HepG2 (cell line): Measurements from ENCODE around the gene C1orf94. TPM values are rescaled to one million over a fixed set of nuclear protein-coding genes. Genes with fewer than 3 reads are reported as not detected.

Experiments
- ATAC-seq: fragments of 200-7000 bp; cut with Tn5 transposase; 3 replicates; pipeline ENCODE4 v1.9.1; 2020; ENCODE audit warnings: mild to moderate bottlenecking, moderate library complexity
- BruUV-seq: library from RNA; stranded (reverse); fragments of 400-500 nt; replicated peaks from 2 replicates; lab custom pipeline; 2021; lab: Mats Ljungman, UMichigan
- CTCF ChIA-PET: fragments of 300-600 bp; formaldehyde crosslinking; extraction: SDS; loops from one replicate; lab custom pipeline; 2021; ENCODE audit warnings: low total read pairs, inconsistent platforms, low intra/inter-chr PET ratio; lab: Yijun Ruan, JAX
- POLR2A ChIA-PET: fragments of 350-600 bp; sonication (Branson Sonifier 250); formaldehyde crosslinking; loops from one replicate; lab custom pipeline; 2020; ENCODE audit warnings: antibody characterized with exemption, inconsistent platforms; lab: Yijun Ruan, JAX
- DNase-seq: peaks from one replicate; pipeline ENCODE4 v3.0.0-alpha.2; 2015; ENCODE audit warnings: low spot score
- FAIRE-seq: peaks from 3 replicates; lab custom pipeline; 2011; peaks lifted over from hg19 to GRCh38; lab: Jason Lieb, UNC
- H2AFZ ChIP-seq: one replicate; pipeline ENCODE4 v1.6.1; 2011; ENCODE audit warnings: low read length, inconsistent platforms
- H3K27ac ChIP-seq: fragments of 300-600 bp; 3 replicates; pipeline ENCODE4 v1.8.0; 2011; ENCODE audit warnings: mixed run types, mild to moderate bottlenecking, mixed read lengths, low read length, inconsistent platforms; ENCODE audit not compliant: insufficient read depth; ENCODE audit errors: extremely low read length
- H3K27me3 ChIP-seq, 2 experiments: fragments of 200-600 bp in 1 of 2; 2 replicates in 1 of 2; 3 replicates in 1 of 2; pipeline versions ENCODE4 v1.6.0 to v1.8.0; 2011; ENCODE audit warnings: low read length in 2 of 2, mild to moderate bottlenecking in 2 of 2, moderate library complexity in 2 of 2, inconsistent platforms in 1 of 2; ENCODE audit not compliant: insufficient read depth in 2 of 2, control insufficient read depth in 1 of 2
- H3K36me3 ChIP-seq, 2 experiments: fragments of 200-600 bp in 1 of 2; replicated peaks in 1 of 2; 2 replicates in 1 of 2; 3 replicates in 1 of 2; pipeline versions ENCODE4 v1.5.1 to v1.8.0; 2011; ENCODE audit warnings: low read length in 2 of 2, inconsistent platforms in 1 of 2; ENCODE audit not compliant: insufficient read depth in 2 of 2, control insufficient read depth in 1 of 2
- H3K4me1 ChIP-seq: 2 replicates; pipeline ENCODE4 v1.5.1; 2012; ENCODE audit warnings: low read length, inconsistent platforms; ENCODE audit not compliant: insufficient read depth
- H3K4me2 ChIP-seq: 2 replicates; pipeline ENCODE4 v1.6.0; 2011; ENCODE audit warnings: low read depth, low read length, inconsistent platforms
- H3K4me3 ChIP-seq, 3 experiments: fragments of 200-600 bp in 1 of 3; sonication (generic), shearing (Covaris generic) in 1 of 3; replicated peaks in 1 of 3; 2 replicates each; pipeline ENCODE4 v1.5.1; 2011 to 2016; ENCODE audit warnings: low read length in 3 of 3, inconsistent platforms in 2 of 3, low read depth in 2 of 3, mild to moderate bottlenecking in 2 of 3, control low read depth in 1 of 3, mixed read lengths in 1 of 3; ENCODE audit not compliant: insufficient read depth in 1 of 3
- H3K79me2 ChIP-seq: one replicate; pipeline ENCODE4 v1.6.1; 2011; ENCODE audit warnings: low read length, inconsistent platforms; ENCODE audit not compliant: insufficient read depth
- H3K9ac ChIP-seq: 2 replicates; pipeline ENCODE4 v1.6.0; 2011; ENCODE audit warnings: mild to moderate bottlenecking, low read depth, low read length, inconsistent platforms; ENCODE audit not compliant: insufficient read depth
- H3K9me3 ChIP-seq: 2 replicates; pipeline ENCODE4 v1.5.1; 2012; ENCODE audit warnings: mild to moderate bottlenecking, low read length
- H4K20me1 ChIP-seq: 2 replicates; pipeline ENCODE4 v1.6.0; 2011; ENCODE audit warnings: inconsistent platforms, mild to moderate bottlenecking, low read length, moderate library complexity; ENCODE audit not compliant: insufficient read depth
- HMG20B ChIP-seq: conservative IDR thresholded peaks from 2 replicates; pipeline ENCODE4 v1.6.1; 2016; ENCODE audit warnings: missing genetic modification reagents, missing compliant biosample characterization
- NFE2L2 ChIP-seq: fragments of 150-350 bp; IDR thresholded peaks from 2 replicates; pipeline ENCODE4 v1.6.1; 2014; ENCODE audit warnings: low read length
- PCBP2 ChIP-seq: fragments of 200-400 bp; formaldehyde crosslinking; optimal IDR thresholded peaks from 2 replicates; pipeline ENCODE3; 2018; ENCODE audit warnings: low read length, low read depth; ENCODE audit not compliant: poor library complexity, severe bottlenecking
- SRSF4 ChIP-seq: fragments of 200-400 bp; formaldehyde crosslinking; IDR thresholded peaks from one replicate; pipeline ENCODE4 v1.6.1; 2018; ENCODE audit warnings: mild to moderate bottlenecking, low read depth, low read length, moderate library complexity; ENCODE audit not compliant: poor library complexity, severe bottlenecking
- ZFP36L1 ChIP-seq: sonication (generic); formaldehyde crosslinking; IDR thresholded peaks from 2 replicates; pipeline ENCODE4 v1.8.0; 2022; ENCODE audit warnings: mild to moderate bottlenecking, missing genetic modification reagents, moderate library complexity
- ZNF180 ChIP-seq: sonication (generic); formaldehyde crosslinking; IDR thresholded peaks from 2 replicates; pipeline ENCODE4 v1.4.0; 2020; ENCODE audit warnings: low read depth, missing genetic modification reagents, borderline replicate concordance
- WGBS: methylation state at CpG from one replicate; pipeline ENCODE4 v1.1.6; 2017; ENCODE audit warnings: low lambda C conversion rate; 5-methylcytosine and 5-hydroxymethylcytosine counted together
- in situ Hi-C: cut with HindIII; loops from 2 replicates; pipeline ENCODE4 v1.10.0; 2017; ENCODE audit warnings: low pct_unique_long_range_greater_than_20kb; ENCODE audit not compliant: extremely low pct_ligation_motif_present
- intact Hi-C: fragments of 100-400 bp; cut with micrococcal nuclease; formaldehyde crosslinking; loops from one replicate; pipeline ENCODE4 v1.10.0; 2022; ENCODE audit not compliant: unreplicated experiment
- polyA plus RNA-seq, 8 experiments: library from polyadenylated mRNA; depleted of rRNA in 3 of 8; stranded (reverse) in 7 of 8; unstranded in 1 of 8; fragments of >200 nt; fragmentation: Illumina TruSeq in 4 of 8; extraction: Trizol in 4 of 8; gene quantifications; 2 replicates each; pipeline versions ENCODE4 v1.2.1 to v1.2.3, GENCODE V29; 2011 to 2016; ENCODE audit warnings: low read depth in 4 of 8, missing spikeins in 1 of 8, mixed read lengths in 1 of 8; ENCODE audit not compliant: insufficient read depth in 1 of 8
- total RNA-seq, 5 experiments: library from RNA; depleted of rRNA; stranded (reverse); fragments of >200 nt; fragmentation: Illumina TruSeq; extraction: Trizol; gene quantifications; 2 replicates each; pipeline ENCODE4 v1.2.3, GENCODE V29; 2016; ENCODE audit warnings: low read depth in 1 of 5
- TF ChIP-seq, protein P1 (sequence below): fragments of 450-650 bp; IDR thresholded peaks from 2 replicates; pipeline ENCODE4 v1.6.1; 2017; ENCODE audit warnings: mild to moderate bottlenecking

Gene C1orf94
- total and polyA plus RNA-seq, 2 of the 13 experiments (the other 11 are each of a cell fraction or from before 2014, with no cell fraction given), result not detected

DNA sequence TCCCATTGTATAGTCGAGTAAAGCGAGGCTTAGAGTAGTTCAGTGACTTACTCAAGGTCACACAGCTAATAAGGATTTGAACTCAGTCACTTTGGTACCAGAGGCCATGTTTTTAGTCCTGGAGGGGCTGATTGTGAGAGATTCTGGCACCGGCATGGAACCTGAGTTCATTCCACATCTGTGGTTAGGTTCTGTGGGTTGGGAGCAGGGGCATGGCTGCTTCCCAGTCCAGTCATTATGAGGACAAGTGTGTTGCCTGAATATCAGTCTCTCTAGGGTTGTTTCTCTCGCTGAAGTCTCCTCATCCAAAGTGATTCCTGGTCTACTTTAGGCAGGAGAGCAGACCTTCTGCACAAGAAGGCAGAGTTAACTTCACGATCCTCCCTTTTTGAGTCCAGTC is 90.6 kb downstream of the C1orf94 start:
- CTCF ChIA-PET, result no interaction called here
- in situ Hi-C loops (no loop called here), intact Hi-C loops (no loop called here)
- Histone ChIP-seq H3K27ac (no peak overlapping the region), H3K36me3 (no peaks in the 10 kb centered on the region), H3K4me3 (no peak overlapping the region), H3K9ac (no peak overlapping the region), H3K79me2 (no peaks in the 10 kb centered on the region), H3K4me2 (no peak overlapping the region), H2AFZ (no peak overlapping the region)
- POLR2A ChIA-PET, result no interaction called here
- DNase-seq (no peak), ATAC-seq (no peak)
- no TSS peak for BruUV-seq
- TF ChIP-seq HMG20B (CRISPR knock-in tag), result no peak
- TF ChIP-seq, protein P1, sequence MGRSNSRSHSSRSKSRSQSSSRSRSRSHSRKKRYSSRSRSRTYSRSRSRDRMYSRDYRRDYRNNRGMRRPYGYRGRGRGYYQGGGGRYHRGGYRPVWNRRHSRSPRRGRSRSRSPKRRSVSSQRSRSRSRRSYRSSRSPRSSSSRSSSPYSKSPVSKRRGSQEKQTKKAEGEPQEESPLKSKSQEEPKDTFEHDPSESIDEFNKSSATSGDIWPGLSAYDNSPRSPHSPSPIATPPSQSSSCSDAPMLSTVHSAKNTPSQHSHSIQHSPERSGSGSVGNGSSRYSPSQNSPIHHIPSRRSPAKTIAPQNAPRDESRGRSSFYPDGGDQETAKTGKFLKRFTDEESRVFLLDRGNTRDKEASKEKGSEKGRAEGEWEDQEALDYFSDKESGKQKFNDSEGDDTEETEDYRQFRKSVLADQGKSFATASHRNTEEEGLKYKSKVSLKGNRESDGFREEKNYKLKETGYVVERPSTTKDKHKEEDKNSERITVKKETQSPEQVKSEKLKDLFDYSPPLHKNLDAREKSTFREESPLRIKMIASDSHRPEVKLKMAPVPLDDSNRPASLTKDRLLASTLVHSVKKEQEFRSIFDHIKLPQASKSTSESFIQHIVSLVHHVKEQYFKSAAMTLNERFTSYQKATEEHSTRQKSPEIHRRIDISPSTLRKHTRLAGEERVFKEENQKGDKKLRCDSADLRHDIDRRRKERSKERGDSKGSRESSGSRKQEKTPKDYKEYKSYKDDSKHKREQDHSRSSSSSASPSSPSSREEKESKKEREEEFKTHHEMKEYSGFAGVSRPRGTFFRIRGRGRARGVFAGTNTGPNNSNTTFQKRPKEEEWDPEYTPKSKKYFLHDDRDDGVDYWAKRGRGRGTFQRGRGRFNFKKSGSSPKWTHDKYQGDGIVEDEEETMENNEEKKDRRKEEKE, result no peak
- TF ChIP-seq ZFP36L1 (CRISPR knock-in tag), result no peak
- TF ChIP-seq NFE2L2, result no peak
- no peak for TF ChIP-seq ZNF180 (CRISPR knock-in tag)
- no peak for TF ChIP-seq SRSF4
- no peak for TF ChIP-seq PCBP2
- TF ChIP-seq, all 625 proteins: peak for 0
- FAIRE-seq, result no peak
- H4K20me1 ChIP-seq, result no peaks in the 10 kb centered on the region
- peaks cover 0 to 5% of the 10 kb centered on the region in 2 experiments; a peak in 1 of 5 replicates for H3K27me3 ChIP-seq
- no peaks in the 10 kb centered on the region for H3K4me1 ChIP-seq
- H3K9me3 ChIP-seq, result 0 out of 2 replicates have a peak, but pooled peaks cover 4% of the 10 kb centered on the region
- 0% methylated on average over 4 of the region's 5 CpGs for WGBS
